GM19351 (cell line): ENCODE results near the gene OR10P1.
A peak's percentile ranks its signal among the peaks of the same experiment; 100 is the strongest.

Experiments
- ATAC-seq: cut with Tn5 transposase; IDR thresholded peaks from one replicate; pipeline ENCODE4 v1.9.1; 2021; ENCODE audit warnings: mild to moderate bottlenecking, moderate library complexity; ENCODE audit not compliant: unreplicated experiment

The OR10P1 gene

GRCh38 chr12:55682087-55682796 is 45.5 kb downstream of the OR10P1 start:
- ATAC-seq: peak; percentile 16

- ATAC-seq: no peak
Observed at GRCh38 chr12:55683676-55684075, 47.0 kb downstream of the OR10P1 start.

- no peak for ATAC-seq
Observed at GRCh38 chr12:55684761-55685370, 48.2 kb downstream of the OR10P1 start.

- ATAC-seq: no peak
Observed at GRCh38 chr12:55685671-55686070, 49.0 kb downstream of the OR10P1 start.

- ATAC-seq: no peak
Observed at GRCh38 chr12:55686366-55687010, 49.8 kb downstream of the OR10P1 start.
